Central memory CD8-positive, alpha-beta T cell (primary cell): ENCODE results near the gene ANKRD34B.

Source experiments
- ATAC-seq: fragments of 150-1000 bp; cut with Tn5 transposase; replicated peaks from 2 replicates; pipeline ENCODE4 v1.10.0; 2022; ENCODE audit warnings: mild to moderate bottlenecking, moderate FRiP score, moderate number of reproducible peaks; ENCODE audit not compliant: poor library complexity, severe bottlenecking; ENCODE audit errors: extremely low read depth
- DNase-seq, 2 donors: peaks; one replicate each; pipeline ENCODE4 v3.0.0; 2021; ENCODE audit warnings: low spot score in 2 of 2
- H3K27ac Mint-ChIP-seq: one replicate; pipeline ENCODE4 v1.8.0; 2022; ENCODE audit warnings: low read depth, mild to moderate bottlenecking, moderate library complexity, mixed read lengths
- H3K27me3 Mint-ChIP-seq: one replicate; pipeline ENCODE4 v1.8.0; 2022; ENCODE audit warnings: mixed read lengths
- H3K36me3 Mint-ChIP-seq: one replicate; pipeline ENCODE4 v1.8.0; 2022; ENCODE audit warnings: mild to moderate bottlenecking, moderate library complexity, mixed read lengths; ENCODE audit not compliant: insufficient read depth
- H3K4me1 Mint-ChIP-seq: one replicate; pipeline ENCODE4 v1.8.0; 2022; ENCODE audit warnings: mixed read lengths
- H3K4me3 Mint-ChIP-seq: one replicate; pipeline ENCODE4 v1.8.0; 2022; ENCODE audit warnings: mild to moderate bottlenecking, moderate library complexity, mixed read lengths
- H3K9me3 Mint-ChIP-seq: one replicate; pipeline ENCODE4 v1.8.0; 2022; ENCODE audit warnings: mixed read lengths

Gene ANKRD34B

GRCh38 chr5:80565330-80565729 lies 4.8 kb downstream of the ANKRD34B start:
- Mint-ChIP-seq H3K27ac (no peak overlapping the region), H3K4me1 (peaks cover under 1% of the 10 kb centered on the region), H3K27me3 (peaks cover 57% of the 10 kb centered on the region), H3K9me3 (no peaks in the 10 kb centered on the region), H3K4me3 (no peak overlapping the region), H3K36me3 (no peaks in the 10 kb centered on the region)
- ATAC-seq (no peak), DNase-seq (no peak)

GRCh38 chr5:80559244-80559643 lies 10.8 kb downstream of the ANKRD34B start:
- DNase-seq (no peak), ATAC-seq (no peak)
- Mint-ChIP-seq H3K4me3 (no peak overlapping the region), H3K27ac (no peak overlapping the region), H3K27me3 (peaks cover 42% of the 10 kb centered on the region), H3K4me1 (no peaks in the 10 kb centered on the region), H3K9me3 (no peaks in the 10 kb centered on the region), H3K36me3 (no peaks in the 10 kb centered on the region)

- ATAC-seq = no peak
- Mint-ChIP-seq H3K4me3 (no peak overlapping the region), H3K4me1 (no peaks in the 10 kb centered on the region), H3K9me3 (no peaks in the 10 kb centered on the region), H3K27me3 (peaks cover 67% of the 10 kb centered on the region), H3K36me3 (no peaks in the 10 kb centered on the region), H3K27ac (no peak overlapping the region)
- DNase-seq = no peak
Measured at GRCh38 chr5:80555099-80555498, 15.0 kb downstream of the ANKRD34B start.

- Mint-ChIP-seq H3K27ac (no peak overlapping the region), H3K36me3 (no peaks in the 10 kb centered on the region), H3K9me3 (no peaks in the 10 kb centered on the region), H3K4me1 (no peaks in the 10 kb centered on the region), H3K27me3 (peaks cover 72% of the 10 kb centered on the region), H3K4me3 (no peak overlapping the region)
- ATAC-seq = no peak
- DNase-seq = no peak
Measured at GRCh38 chr5:80554646-80555045, 15.4 kb downstream of the ANKRD34B start.

- DNase-seq (no peak), ATAC-seq (no peak)
- Mint-ChIP-seq H3K27ac (no peak overlapping the region), H3K4me1 (no peaks in the 10 kb centered on the region), H3K27me3 (peaks cover 9% of the 10 kb centered on the region), H3K36me3 (no peaks in the 10 kb centered on the region), H3K4me3 (no peak overlapping the region), H3K9me3 (no peaks in the 10 kb centered on the region)
Measured at GRCh38 chr5:80541392-80541791, 28.7 kb downstream of the ANKRD34B start.

GRCh38 chr5:80540691-80541090 lies 29.4 kb downstream of the ANKRD34B start:
- Mint-ChIP-seq H3K36me3 (no peaks in the 10 kb centered on the region), H3K9me3 (no peaks in the 10 kb centered on the region), H3K4me1 (no peaks in the 10 kb centered on the region), H3K4me3 (no peak overlapping the region), H3K27ac (no peak overlapping the region), H3K27me3 (peaks cover 9% of the 10 kb centered on the region)
- ATAC-seq (no peak), DNase-seq (no peak)

GRCh38 chr5:80516826-80517225 lies 53.3 kb downstream of the ANKRD34B start:
- DNase-seq = no peak
- H3K9me3 Mint-ChIP-seq = no peaks in the 10 kb centered on the region
- H3K27ac Mint-ChIP-seq = no peak overlapping the region
- peaks cover 8% of the 10 kb centered on the region for H3K27me3 Mint-ChIP-seq
- H3K4me3 Mint-ChIP-seq = no peak overlapping the region
- H3K36me3 Mint-ChIP-seq = peaks cover 1% of the 10 kb centered on the region
- H3K4me1 Mint-ChIP-seq = no peaks in the 10 kb centered on the region
- ATAC-seq = no peak

- H3K27me3 Mint-ChIP-seq = peaks cover 16% of the 10 kb centered on the region
- H3K4me1 Mint-ChIP-seq = no peaks in the 10 kb centered on the region
- H3K36me3 Mint-ChIP-seq = no peaks in the 10 kb centered on the region
- DNase-seq (no peak), ATAC-seq (no peak)
- no peak overlapping the region for H3K4me3 Mint-ChIP-seq
- H3K9me3 Mint-ChIP-seq = no peaks in the 10 kb centered on the region
- H3K27ac Mint-ChIP-seq = no peak overlapping the region
Measured at GRCh38 chr5:80509362-80509761, 60.7 kb downstream of the ANKRD34B start.

GRCh38 chr5:80508844-80509243 lies 61.2 kb downstream of the ANKRD34B start:
- peaks cover 16% of the 10 kb centered on the region for H3K27me3 Mint-ChIP-seq
- no peak overlapping the region for H3K27ac Mint-ChIP-seq
- H3K4me3 Mint-ChIP-seq = no peak overlapping the region

GRCh38 chr5:80507663-80508062 lies 62.4 kb downstream of the ANKRD34B start:
- H3K9me3 Mint-ChIP-seq = no peaks in the 10 kb centered on the region
- H3K27me3 Mint-ChIP-seq = peaks cover 10% of the 10 kb centered on the region
- H3K36me3 Mint-ChIP-seq = no peaks in the 10 kb centered on the region
- H3K4me3 Mint-ChIP-seq = no peak overlapping the region
- DNase-seq (no peak), ATAC-seq (no peak)
- no peaks in the 10 kb centered on the region for H3K4me1 Mint-ChIP-seq
- no peak overlapping the region for H3K27ac Mint-ChIP-seq

More at GRCh38 chr5:80508844-80509243, 61.2 kb downstream of the ANKRD34B start:
- H3K4me1 Mint-ChIP-seq = no peaks in the 10 kb centered on the region
- H3K36me3 Mint-ChIP-seq = no peaks in the 10 kb centered on the region
- DNase-seq = no peak
- H3K9me3 Mint-ChIP-seq = no peaks in the 10 kb centered on the region
- no peak for ATAC-seq
